H1 (cell line): Measurements from ENCODE around the gene PCAT7. TPM values are rescaled to one million over a fixed set of nuclear protein-coding genes. Genes with fewer than 3 reads are reported as not detected.
"Not testable (repeated sequence)": the region's sequence is repeated elsewhere in the genome, so short reads cannot be mapped to it uniquely, and the experiment has no call there.

ENCODE experiments used
- CTCF ChIA-PET: fragments of 300-600 bp; sonication (Branson Sonifier 250); formaldehyde crosslinking; loops from one replicate; lab custom pipeline; 2021; ENCODE audit not compliant: partially characterized antibody; lab: Charles Lee
- POLR2A ChIA-PET: fragments of 300-600 bp; sonication (Branson Sonifier 250); formaldehyde crosslinking; loops from one replicate; lab custom pipeline; 2021; ENCODE audit warnings: inconsistent platforms; ENCODE audit not compliant: partially characterized antibody; lab: Charles Lee
- DNase-seq, 2 experiments: peaks; one replicate each; pipeline versions ENCODE4 v3.0.0 to v3.0.0-alpha.2; 2010 to 2022; ENCODE audit warnings: low spot score in 2 of 2, low read depth in 1 of 2, mixed read lengths in 1 of 2
- FAIRE-seq: peaks from 2 replicates; lab custom pipeline; 2011; peaks lifted over from hg19 to GRCh38; lab: Jason Lieb, UNC
- H2AFZ ChIP-seq: 2 replicates; pipeline ENCODE4 v1.8.1; 2012; ENCODE audit warnings: low read length, inconsistent platforms
- H2AK5ac ChIP-seq: 2 replicates; pipeline ENCODE4 v1.6.1; 2013; ENCODE audit warnings: low read depth, low read length
- H2BK120ac ChIP-seq: replicated peaks from 2 replicates; pipeline ENCODE3; 2013; ENCODE audit warnings: low read depth, low read length, inconsistent platforms
- H2BK12ac ChIP-seq: 2 replicates; pipeline ENCODE4 v1.6.1; 2013; ENCODE audit warnings: low read depth, low read length
- H2BK15ac ChIP-seq: 2 replicates; pipeline ENCODE4 v1.6.1; 2013; ENCODE audit warnings: low read length
- H2BK20ac ChIP-seq: 2 replicates; pipeline ENCODE4 v1.6.1; 2013; ENCODE audit warnings: low read length
- H2BK5ac ChIP-seq: 2 replicates; pipeline ENCODE4 v1.6.1; 2013; ENCODE audit warnings: low read depth, low read length
- H3K14ac ChIP-seq: 2 replicates; pipeline ENCODE4 v1.6.1; 2013; ENCODE audit warnings: inconsistent platforms; ENCODE audit not compliant: insufficient read length
- H3K18ac ChIP-seq: 2 replicates; pipeline ENCODE4 v1.6.1; 2013; ENCODE audit warnings: low read length; ENCODE audit errors: extremely low read depth
- H3K23ac ChIP-seq: 2 replicates; pipeline ENCODE4 v1.6.1; 2013; ENCODE audit warnings: inconsistent platforms; ENCODE audit not compliant: insufficient read length
- H3K23me2 ChIP-seq: 2 replicates; pipeline ENCODE4 v1.6.1; 2013; ENCODE audit warnings: low read depth, low read length
- H3K27ac ChIP-seq: 2 replicates; pipeline ENCODE4 v1.6.1; 2011; ENCODE audit warnings: low read depth, low read length, inconsistent platforms
- H3K27me3 ChIP-seq, 4 experiments: replicated peaks in 1 of 4; 1 replicate in 1 of 4; 2 replicates in 3 of 4; pipeline versions ENCODE4 v1.6.1 to v1.8.1; 2011 to 2013; ENCODE audit warnings: low read length in 3 of 4, mild to moderate bottlenecking in 3 of 4, inconsistent platforms in 2 of 4, mixed read lengths in 2 of 4, moderate library complexity in 1 of 4; ENCODE audit not compliant: control insufficient read depth in 3 of 4, insufficient read depth in 3 of 4; ENCODE audit errors: extremely low read depth in 1 of 4
- H3K36me3 ChIP-seq, 4 experiments: 2 replicates each; pipeline versions ENCODE4 v1.6.1 to v1.8.1; 2011 to 2013; ENCODE audit warnings: mild to moderate bottlenecking in 4 of 4, low read length in 3 of 4, moderate library complexity in 2 of 4, control low read depth in 1 of 4, inconsistent platforms in 1 of 4; ENCODE audit not compliant: insufficient read depth in 4 of 4, control insufficient read depth in 2 of 4
- H3K4ac ChIP-seq: replicated peaks from 2 replicates; pipeline ENCODE3; 2013; ENCODE audit warnings: low read length, low read depth, mixed read lengths, inconsistent platforms; ENCODE audit not compliant: insufficient read length
- H3K4me1 ChIP-seq, 4 experiments: replicated peaks in 1 of 4; 1 replicate in 1 of 4; 2 replicates in 3 of 4; pipeline versions ENCODE4 v1.6.1 to v1.8.1; 2011 to 2013; ENCODE audit warnings: low read length in 3 of 4, inconsistent platforms in 2 of 4, mixed read lengths in 1 of 4; ENCODE audit not compliant: insufficient read depth in 4 of 4, control insufficient read depth in 3 of 4
- H3K4me2 ChIP-seq, 2 experiments: 2 replicates each; pipeline versions ENCODE4 v1.6.1 to v1.8.1; 2011 to 2013; ENCODE audit warnings: low read depth in 2 of 2, low read length in 2 of 2, control low read depth in 1 of 2, inconsistent platforms in 1 of 2, mild to moderate bottlenecking in 1 of 2; ENCODE audit not compliant: insufficient read depth in 1 of 2
- H3K4me3 ChIP-seq, 4 experiments: fragments of 200-600, 300-600 bp in 1 of 4; sonication (generic), shearing (Covaris generic), sonication (Bioruptor Twin) in 1 of 4; 2 replicates each; pipeline versions ENCODE4 v1.5.1 to v1.8.1; 2011 to 2016; ENCODE audit warnings: low read length in 4 of 4, low read depth in 3 of 4, control low read depth in 2 of 4, inconsistent platforms in 2 of 4, mild to moderate bottlenecking in 2 of 4, mixed read lengths in 1 of 4, moderate library complexity in 1 of 4; ENCODE audit not compliant: insufficient read depth in 2 of 4; ENCODE audit errors: extremely low read depth in 1 of 4
- H3K56ac ChIP-seq: replicated peaks from 2 replicates; pipeline ENCODE3; 2013; ENCODE audit warnings: low read depth, mild to moderate bottlenecking, mixed read lengths, low read length, inconsistent platforms; ENCODE audit not compliant: insufficient read length
- H3K79me1 ChIP-seq: 2 replicates; pipeline ENCODE4 v1.6.1; 2013; ENCODE audit warnings: low read depth, low read length, control low read depth
- H3K79me2 ChIP-seq, 2 experiments: 2 replicates each; pipeline versions ENCODE4 v1.6.1 to v1.8.1; 2012 to 2013; ENCODE audit warnings: low read length in 2 of 2, mild to moderate bottlenecking in 2 of 2, inconsistent platforms in 1 of 2; ENCODE audit not compliant: insufficient read depth in 2 of 2, control insufficient read depth in 1 of 2
- H3K9ac ChIP-seq, 4 experiments: replicated peaks in 1 of 4; 1 replicate in 1 of 4; 2 replicates in 3 of 4; pipeline versions ENCODE4 v1.6.1 to v1.8.1; 2011 to 2013; ENCODE audit warnings: low read depth in 3 of 4, low read length in 3 of 4, control low read depth in 2 of 4, mild to moderate bottlenecking in 2 of 4, moderate library complexity in 2 of 4, inconsistent platforms in 1 of 4; ENCODE audit errors: extremely low read depth in 1 of 4
- H3K9me3 ChIP-seq, 2 experiments: 2 replicates each; pipeline versions ENCODE4 v1.6.1 to v1.8.1; 2012 to 2013; ENCODE audit warnings: mild to moderate bottlenecking in 2 of 2, moderate library complexity in 2 of 2, control low read depth in 1 of 2, inconsistent platforms in 1 of 2, low read depth in 1 of 2, low read length in 1 of 2, mixed read lengths in 1 of 2; ENCODE audit not compliant: insufficient read depth in 2 of 2
- H4K20me1 ChIP-seq, 2 experiments: replicated peaks in 1 of 2; 2 replicates each; pipeline versions ENCODE3 to v1.8.1; 2011 to 2013; ENCODE audit warnings: inconsistent platforms in 2 of 2, low read length in 2 of 2, mild to moderate bottlenecking in 1 of 2; ENCODE audit not compliant: insufficient read depth in 2 of 2, control insufficient read depth in 1 of 2
- H4K5ac ChIP-seq: 2 replicates; pipeline ENCODE4 v1.6.1; 2013; ENCODE audit warnings: low read length, low read depth, mixed read lengths, inconsistent platforms; ENCODE audit not compliant: insufficient read length
- H4K8ac ChIP-seq: 2 replicates; pipeline ENCODE4 v1.8.0; 2013; ENCODE audit warnings: mild to moderate bottlenecking, moderate library complexity, low read length, inconsistent platforms; ENCODE audit not compliant: insufficient read depth; ENCODE audit errors: extremely low read depth
- H4K91ac ChIP-seq: replicated peaks from 2 replicates; pipeline ENCODE3; 2013; ENCODE audit warnings: low read length, mixed read lengths, inconsistent platforms; ENCODE audit not compliant: insufficient read length
- WGBS, 2 experiments: shearing (Covaris generic) in 1 of 2; methylation state at CpG; one replicate each; pipeline versions ENCODE4 v1.1.6 to v1.1.7; 2013 to 2015; ENCODE audit warnings: low lambda C conversion rate in 2 of 2, mixed read lengths in 2 of 2, inconsistent platforms in 1 of 2, low coverage in 1 of 2, missing lambda C conversion rate in 1 of 2; ENCODE audit not compliant: insufficient replicate concordance in 2 of 2, insufficient coverage in 1 of 2, insufficient read length in 1 of 2; ENCODE audit errors: extremely low coverage in 1 of 2, missing lambda C conversion rate in 1 of 2; 5-methylcytosine and 5-hydroxymethylcytosine counted together
- polyA plus RNA-seq, 7 experiments: library from polyadenylated mRNA; depleted of rRNA in 3 of 7; stranded (reverse) in 5 of 7; unstranded in 2 of 7; fragments of >200 nt in 5 of 7; fragments of 200-250 nt in 2 of 7; gene quantifications; 1 replicate in 5 of 7; 2 replicates in 1 of 7; 4 replicates in 1 of 7; pipeline versions ENCODE4 v1.2.1 to v1.2.3, GENCODE V29; 2011 to 2013; ENCODE audit warnings: missing spikeins in 2 of 7, mixed read lengths in 2 of 7
- total RNA-seq: library from RNA; stranded (reverse); fragmentation: NEBNext Ultra II Directional; extraction: Animal tissue kit (Norgen Biotek cat#: 25700); gene quantifications from 2 replicates; pipeline ENCODE4 v1.2.1, GENCODE V29; 2021

The PCAT7 gene
- total and polyA plus RNA-seq, 2 of the 8 experiments (the other 6 are each of a cell fraction or from before 2014, with no cell fraction given), result 3.2 to 4.1 TPM

GRCh38 chr9:94544335-94544734 lies 10.5 kb upstream of the PCAT7 start:
- H3K27me3 ChIP-seq, H2AK5ac ChIP-seq, H2AFZ ChIP-seq, H3K4me2 ChIP-seq, H3K4ac ChIP-seq, H3K9me3 ChIP-seq, H2BK5ac ChIP-seq, H3K79me1 ChIP-seq, H3K9ac ChIP-seq, CTCF ChIA-PET, H4K20me1 ChIP-seq, H3K18ac ChIP-seq, H3K4me3 ChIP-seq, H4K8ac ChIP-seq, H2BK20ac ChIP-seq, H2BK12ac ChIP-seq, H3K23me2 ChIP-seq, DNase-seq, H4K5ac ChIP-seq, H4K91ac ChIP-seq, H3K14ac ChIP-seq, H3K27ac ChIP-seq, FAIRE-seq, H2BK15ac ChIP-seq, H3K23ac ChIP-seq, H3K56ac ChIP-seq, H3K79me2 ChIP-seq, H3K4me1 ChIP-seq, H2BK120ac ChIP-seq, H3K36me3 ChIP-seq: not testable (repeated sequence)
- 92% methylated on average over 2 of the region's 5 CpGs; no CpG with 5 or more reads in 1 of the 2 experiments for WGBS, 2 experiments
- POLR2A ChIA-PET, result interaction anchor here (2.8 kb wide), 1 partner anchor 10 kb away, joined by 10 read pairs; the partner anchor contains the start of gene PCAT7
